Endothelial cell (in vitro differentiated cells): ENCODE data around the gene RNF34. TPM values are rescaled to one million over a fixed set of nuclear protein-coding genes. Genes with fewer than 3 reads are reported as not detected.
"Not testable (repeated sequence)": the region's sequence is repeated elsewhere in the genome, so short reads cannot be mapped to it uniquely, and the experiment has no call there.

ENCODE experiments used
- DNase-seq: peaks from one replicate; pipeline ENCODE4 v3.0.0; 2021; ENCODE audit warnings: low spot score
- H3K27ac Mint-ChIP-seq: one replicate; pipeline ENCODE4 v1.8.0; 2021; ENCODE audit warnings: mixed read lengths, inconsistent platforms; ENCODE audit not compliant: unreplicated experiment
- H3K27me3 Mint-ChIP-seq: one replicate; pipeline ENCODE4 v1.8.0; 2021; ENCODE audit warnings: mild to moderate bottlenecking, moderate library complexity, mixed read lengths, inconsistent platforms; ENCODE audit not compliant: unreplicated experiment
- H3K36me3 Mint-ChIP-seq: one replicate; pipeline ENCODE4 v1.8.0; 2021; ENCODE audit warnings: mild to moderate bottlenecking, low read depth, mixed read lengths, inconsistent platforms; ENCODE audit not compliant: unreplicated experiment
- H3K4me1 Mint-ChIP-seq: one replicate; pipeline ENCODE4 v1.8.0; 2021; ENCODE audit warnings: mild to moderate bottlenecking, mixed read lengths, inconsistent platforms; ENCODE audit not compliant: unreplicated experiment
- H3K4me3 Mint-ChIP-seq: one replicate; pipeline ENCODE4 v1.8.0; 2021; ENCODE audit warnings: mild to moderate bottlenecking, mixed read lengths, inconsistent platforms; ENCODE audit not compliant: unreplicated experiment
- H3K9me3 Mint-ChIP-seq: one replicate; pipeline ENCODE4 v1.8.0; 2021; ENCODE audit warnings: mixed read lengths, inconsistent platforms; ENCODE audit not compliant: unreplicated experiment
- total RNA-seq: library from RNA; stranded (reverse); fragmentation: NEBNext Ultra II Directional; extraction: Animal tissue kit (Norgen Biotek cat#: 25700); gene quantifications from one replicate; pipeline ENCODE4 v1.2.1, GENCODE V29; 2021; ENCODE audit not compliant: unreplicated experiment
- TF ChIP-seq, protein P1 (sequence below): fragments of 200-600 bp; sonication (generic); IDR thresholded peaks from one replicate; pipeline ENCODE4 v1.5.0; 2021; ENCODE audit warnings: antibody characterized with exemption; ENCODE audit not compliant: unreplicated experiment

Gene RNF34
- total RNA-seq, 1 donor from 2014 or later, result 46.5 TPM

DNA sequence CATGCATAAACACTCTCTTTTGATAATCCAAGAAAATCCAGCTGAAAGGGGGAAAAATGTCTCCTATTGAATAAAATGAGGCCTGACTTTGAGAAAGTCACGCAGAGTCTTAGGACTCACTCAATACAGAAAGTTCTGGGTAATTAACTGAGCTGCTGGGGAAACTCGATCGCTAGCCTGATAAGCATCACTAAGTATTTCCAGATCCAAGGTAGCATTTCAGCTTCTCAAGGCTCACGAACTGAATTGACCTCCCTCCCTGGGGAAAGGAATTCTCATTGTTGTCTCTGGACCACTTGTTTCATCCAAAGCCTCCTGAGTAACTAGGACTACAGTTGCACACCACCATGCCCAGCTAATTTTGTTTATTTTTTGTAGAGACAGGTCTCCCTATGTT is 33.9 kb upstream of the RNF34 start:
- Mint-ChIP-seq H3K36me3 (no peaks in the 10 kb centered on the region), H3K27me3 (no peaks in the 10 kb centered on the region), H3K9me3 (no peaks in the 10 kb centered on the region), H3K4me3 (no peak overlapping the region), H3K4me1 (no peaks in the 10 kb centered on the region), H3K27ac (no peak overlapping the region)
- DNase-seq, result no peak
- TF ChIP-seq, protein P1, sequence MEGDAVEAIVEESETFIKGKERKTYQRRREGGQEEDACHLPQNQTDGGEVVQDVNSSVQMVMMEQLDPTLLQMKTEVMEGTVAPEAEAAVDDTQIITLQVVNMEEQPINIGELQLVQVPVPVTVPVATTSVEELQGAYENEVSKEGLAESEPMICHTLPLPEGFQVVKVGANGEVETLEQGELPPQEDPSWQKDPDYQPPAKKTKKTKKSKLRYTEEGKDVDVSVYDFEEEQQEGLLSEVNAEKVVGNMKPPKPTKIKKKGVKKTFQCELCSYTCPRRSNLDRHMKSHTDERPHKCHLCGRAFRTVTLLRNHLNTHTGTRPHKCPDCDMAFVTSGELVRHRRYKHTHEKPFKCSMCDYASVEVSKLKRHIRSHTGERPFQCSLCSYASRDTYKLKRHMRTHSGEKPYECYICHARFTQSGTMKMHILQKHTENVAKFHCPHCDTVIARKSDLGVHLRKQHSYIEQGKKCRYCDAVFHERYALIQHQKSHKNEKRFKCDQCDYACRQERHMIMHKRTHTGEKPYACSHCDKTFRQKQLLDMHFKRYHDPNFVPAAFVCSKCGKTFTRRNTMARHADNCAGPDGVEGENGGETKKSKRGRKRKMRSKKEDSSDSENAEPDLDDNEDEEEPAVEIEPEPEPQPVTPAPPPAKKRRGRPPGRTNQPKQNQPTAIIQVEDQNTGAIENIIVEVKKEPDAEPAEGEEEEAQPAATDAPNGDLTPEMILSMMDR, result no peak

GRCh38 chr12:121371404-121371803 is 28.5 kb upstream of the RNF34 start:
- H3K36me3 Mint-ChIP-seq, result no peaks in the 10 kb centered on the region
- no peak overlapping the region for H3K27ac Mint-ChIP-seq
- H3K9me3 Mint-ChIP-seq, result no peaks in the 10 kb centered on the region
- no peaks in the 10 kb centered on the region for H3K4me1 Mint-ChIP-seq
- no peak for DNase-seq
- peaks cover 1% of the 10 kb centered on the region for H3K27me3 Mint-ChIP-seq
- no peak overlapping the region for H3K4me3 Mint-ChIP-seq
- TF ChIP-seq, protein P1, result no peak

- Mint-ChIP-seq H3K4me1 (no peaks in the 10 kb centered on the region), H3K4me3 (no peak overlapping the region), H3K9me3 (no peaks in the 10 kb centered on the region), H3K27me3 (peaks cover 3% of the 10 kb centered on the region), H3K27ac (no peak overlapping the region), H3K36me3 (no peaks in the 10 kb centered on the region)
- TF ChIP-seq, protein P1, result no peak
- no peak for DNase-seq
Measured at GRCh38 chr12:121373755-121374154, 26.2 kb upstream of the RNF34 start.

GRCh38 chr12:121374336-121374735 is 25.6 kb upstream of the RNF34 start:
- H3K36me3 Mint-ChIP-seq, H3K27ac Mint-ChIP-seq, DNase-seq, H3K9me3 Mint-ChIP-seq, H3K4me1 Mint-ChIP-seq, H3K4me3 Mint-ChIP-seq, H3K27me3 Mint-ChIP-seq: not testable (repeated sequence)

DNA sequence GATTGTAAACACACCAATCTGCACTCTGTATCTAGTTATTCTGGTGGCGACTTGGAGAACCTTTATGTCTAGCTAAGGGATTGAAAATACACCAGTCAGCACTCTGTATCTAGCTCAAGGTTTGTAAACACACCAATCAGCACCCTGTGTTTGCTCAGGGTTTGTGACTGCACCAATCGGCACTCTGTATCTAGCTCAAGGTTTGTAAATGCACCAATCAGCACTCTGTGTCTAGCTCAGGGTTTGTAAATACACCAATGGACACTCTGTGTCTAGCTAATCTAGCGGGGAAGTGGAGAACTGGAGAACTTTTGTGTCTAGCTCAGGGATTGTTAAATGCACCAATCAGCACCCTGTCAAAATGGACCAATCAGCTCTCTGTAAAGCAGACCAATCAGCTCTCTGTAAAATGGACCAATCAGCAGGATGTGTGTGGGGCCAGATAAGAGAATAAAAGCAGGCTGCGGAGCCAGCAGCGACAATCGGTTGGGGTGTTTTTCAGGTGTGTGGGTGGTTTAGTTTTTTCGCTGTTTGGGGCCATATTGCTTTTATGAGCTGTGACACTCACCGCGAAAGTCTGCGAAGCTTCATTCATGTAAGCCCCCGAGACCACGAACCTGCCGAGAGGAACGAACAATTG is 24.9 kb upstream of the RNF34 start:
- not testable (repeated sequence) for H3K4me3 Mint-ChIP-seq

DNA sequence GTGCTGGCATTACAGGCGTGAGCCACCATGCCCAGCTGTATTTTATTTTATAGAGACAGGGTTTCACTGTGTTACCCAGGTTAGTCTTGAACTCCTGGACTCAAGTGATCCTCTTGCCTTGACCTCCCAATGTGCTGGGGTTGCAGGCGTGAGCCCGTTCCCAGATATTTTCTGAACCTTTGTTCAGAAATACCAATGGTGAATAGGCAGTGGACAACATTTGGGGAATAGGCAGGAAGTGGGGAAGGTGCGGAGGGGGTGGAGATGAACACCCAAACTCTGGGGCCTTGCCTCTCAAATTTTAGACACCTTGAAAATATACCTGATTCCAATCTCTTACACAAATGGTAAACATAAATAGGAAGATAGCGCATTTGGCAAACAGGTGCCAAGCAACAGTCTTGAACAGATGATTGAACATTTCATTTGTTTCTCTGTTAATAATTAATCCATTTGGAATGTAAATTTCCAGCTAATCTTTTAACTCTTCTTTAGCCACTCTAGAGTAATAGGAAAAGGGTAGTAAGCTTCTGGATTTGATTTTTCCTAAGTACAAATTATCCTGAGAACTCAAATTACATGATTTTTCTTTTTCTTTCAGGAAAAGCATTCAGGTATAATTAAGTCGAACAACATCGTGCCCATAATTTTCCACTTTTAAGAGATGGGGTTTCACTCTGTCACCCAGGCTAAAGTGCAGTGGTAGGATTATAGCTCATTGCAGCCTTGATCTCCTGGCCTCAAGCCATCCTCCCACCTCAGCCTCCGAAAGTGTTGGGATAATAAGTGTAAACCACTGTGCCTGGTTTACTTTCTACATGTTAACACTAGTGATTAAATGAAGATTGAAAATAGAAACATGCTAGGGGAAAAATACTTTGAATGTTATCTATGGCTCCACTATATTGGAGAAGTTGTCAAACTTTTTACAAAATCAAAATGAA is 22.9 kb upstream of the RNF34 start:
- peaks cover 4% of the 10 kb centered on the region for H3K27me3 Mint-ChIP-seq
- H3K36me3 Mint-ChIP-seq, result no peaks in the 10 kb centered on the region
- H3K4me1 Mint-ChIP-seq, result no peaks in the 10 kb centered on the region
- H3K27ac Mint-ChIP-seq, result peak overlapping the region; percentile 36
- no peak overlapping the region for H3K4me3 Mint-ChIP-seq
- TF ChIP-seq, protein P1, result no peak
- no peak for DNase-seq
- H3K9me3 Mint-ChIP-seq, result no peaks in the 10 kb centered on the region

More for the DNA sequence above, 24.9 kb upstream of the RNF34 start:
- not testable (repeated sequence) for H3K27me3 Mint-ChIP-seq, DNase-seq, H3K36me3 Mint-ChIP-seq, H3K9me3 Mint-ChIP-seq, H3K27ac Mint-ChIP-seq, H3K4me1 Mint-ChIP-seq
